B cell (primary cell): ENCODE measurements around the gene PLPPR1. TPM values are rescaled to one million over a fixed set of nuclear protein-coding genes. Genes with fewer than 3 reads are reported as not detected.

ENCODE experiments used
- ATAC-seq: fragments of 200-7000 bp; cut with Tn5 transposase; one replicate; pipeline ENCODE4 v1.10.0; 2021; ENCODE audit warnings: low read depth, mild to moderate bottlenecking, moderate number of reproducible peaks, moderate library complexity
- CTCF ChIA-PET: fragments of 350-600 bp; sonication (Branson Sonifier 250); formaldehyde crosslinking; loops from one replicate; lab custom pipeline; 2021; ENCODE audit warnings: antibody characterized with exemption, inconsistent platforms; lab: Charles Lee
- POLR2A ChIA-PET: fragments of 350-600 bp; sonication (Branson Sonifier 250); formaldehyde crosslinking; loops from one replicate; lab custom pipeline; 2021; ENCODE audit warnings: antibody characterized with exemption; lab: Charles Lee
- DNase-seq: peaks from one replicate; pipeline ENCODE4 v3.0.0; 2013
- H2AFZ ChIP-seq: 2 replicates; pipeline ENCODE4 v1.6.1; 2012; ENCODE audit warnings: mild to moderate bottlenecking, low read depth, low read length; ENCODE audit not compliant: insufficient read depth, poor library complexity, severe bottlenecking
- H3K27ac ChIP-seq, 2 donors: 1 replicate in 1 of 2; 2 replicates in 1 of 2; pipeline ENCODE4 v1.5.1; 2012 to 2013; ENCODE audit warnings: low read length in 2 of 2, mild to moderate bottlenecking in 2 of 2, moderate library complexity in 1 of 2
- H3K27me3 ChIP-seq, 4 experiments: fragments of 200-600 bp in 1 of 4; sonication (generic) in 1 of 4; replicated peaks in 1 of 4; 1 replicate in 2 of 4; 2 replicates in 2 of 4; pipeline versions ENCODE4 v1.6.1 to v1.7.0; 2013 to 2016; ENCODE audit warnings: low read length in 3 of 4, mild to moderate bottlenecking in 2 of 4, mixed read lengths in 1 of 4, moderate library complexity in 1 of 4; ENCODE audit not compliant: insufficient read depth in 4 of 4, control insufficient read depth in 3 of 4; ENCODE audit errors: control extremely low read depth in 1 of 4
- H3K36me3 ChIP-seq, 2 experiments: replicated peaks in 1 of 2; 1 replicate in 1 of 2; 2 replicates in 1 of 2; pipeline versions ENCODE4 v1.6.1 to v1.7.1; 2013; ENCODE audit warnings: low read length in 1 of 2; ENCODE audit not compliant: insufficient read depth in 2 of 2, control insufficient read depth in 1 of 2; ENCODE audit errors: control extremely low read depth in 1 of 2, extremely low read depth in 1 of 2
- H3K4me1 ChIP-seq, 2 donors: fragments of 200-600 bp in 1 of 2; sonication (generic) in 1 of 2; 1 replicate in 1 of 2; 2 replicates in 1 of 2; pipeline versions ENCODE4 v1.5.1 to v1.6.1; 2013 to 2017; ENCODE audit warnings: low read length in 2 of 2; ENCODE audit not compliant: control insufficient read depth in 2 of 2, insufficient read depth in 2 of 2
- H3K4me2 ChIP-seq: replicated peaks from 2 replicates; pipeline ENCODE3; 2012; ENCODE audit warnings: mild to moderate bottlenecking, low read depth, low read length; ENCODE audit not compliant: poor library complexity, severe bottlenecking
- H3K4me3 ChIP-seq, 5 experiments: fragments of 200-600 bp in 1 of 5; sonication (generic) in 1 of 5; 1 replicate in 3 of 5; 2 replicates in 2 of 5; pipeline versions ENCODE4 v1.5.1 to v1.7.0; 2011 to 2016; ENCODE audit warnings: low read length in 4 of 5, mild to moderate bottlenecking in 4 of 5, low read depth in 2 of 5, control low read depth in 1 of 5, moderate library complexity in 1 of 5; ENCODE audit not compliant: insufficient read depth in 1 of 5; ENCODE audit errors: control extremely low read depth in 1 of 5, extremely low read depth in 1 of 5
- H3K79me2 ChIP-seq: fragments of 200-600 bp; sonication (generic); one replicate; pipeline ENCODE4 v1.6.0; 2016; ENCODE audit warnings: low read length; ENCODE audit not compliant: control insufficient read depth, insufficient read depth
- H3K9ac ChIP-seq: fragments of 200-600 bp; sonication (generic); 2 replicates; pipeline ENCODE4 v1.6.1; 2017; ENCODE audit warnings: mild to moderate bottlenecking, low read length, moderate library complexity
- H3K9me3 ChIP-seq, 3 donors: one replicate each; pipeline versions ENCODE4 v1.6.1 to v1.7.1; 2013; ENCODE audit warnings: low read length in 2 of 3; ENCODE audit not compliant: control insufficient read depth in 2 of 3, insufficient read depth in 1 of 3; ENCODE audit errors: control extremely low read depth in 1 of 3
- H4K20me1 ChIP-seq: 2 replicates; pipeline ENCODE4 v1.6.0; 2012; ENCODE audit warnings: mild to moderate bottlenecking, low read length; ENCODE audit not compliant: insufficient read depth, control insufficient read depth, poor library complexity, severe bottlenecking
- H3K27ac Mint-ChIP-seq: one replicate; pipeline ENCODE4 v1.8.0; 2021; ENCODE audit warnings: mixed read lengths
- H3K27me3 Mint-ChIP-seq: one replicate; pipeline ENCODE4 v1.8.0; 2021; ENCODE audit warnings: mixed read lengths
- H3K4me1 Mint-ChIP-seq: one replicate; pipeline ENCODE4 v1.8.0; 2021; ENCODE audit warnings: mixed read lengths
- H3K4me3 Mint-ChIP-seq: one replicate; pipeline ENCODE4 v1.8.0; 2021; ENCODE audit warnings: mixed read lengths
- H3K9me3 Mint-ChIP-seq: one replicate; pipeline ENCODE4 v1.8.0; 2022; ENCODE audit warnings: mixed read lengths; ENCODE audit not compliant: insufficient read depth
- CTCF ChIP-seq: fragments of 200-600 bp; IDR thresholded peaks from one replicate; pipeline ENCODE4 v1.8.0; 2022; ENCODE audit warnings: antibody characterized with exemption, mild to moderate bottlenecking
- EZH2 ChIP-seq: IDR thresholded peaks from 2 replicates; pipeline ENCODE4 v1.6.1; 2012; ENCODE audit warnings: borderline replicate concordance, low read depth, mild to moderate bottlenecking, moderate library complexity, low read length; ENCODE audit not compliant: insufficient read depth, poor library complexity, severe bottlenecking
- WGBS: methylation state at CpG from one replicate; pipeline ENCODE4 v1.1.5; 2013; ENCODE audit warnings: missing lambda C conversion rate; ENCODE audit not compliant: insufficient coverage; 5-methylcytosine and 5-hydroxymethylcytosine counted together
- intact Hi-C: fragments of 100-400 bp; cut with micrococcal nuclease; formaldehyde crosslinking; loops from one replicate; pipeline ENCODE4 v1.10.0; 2022
- polyA plus RNA-seq: library from polyadenylated mRNA; depleted of rRNA; stranded (reverse); fragments of >200 nt; gene quantifications from 2 replicates; pipeline ENCODE4 v1.2.3, GENCODE V29; 2012
- total RNA-seq, 2 donors: library from RNA; stranded (reverse); fragments of 120-200 nt in 1 of 2; gene quantifications; 1 replicate in 1 of 2; 2 replicates in 1 of 2; pipeline versions ENCODE4 v1.2.3 to v1.2.4, GENCODE V29; 2013 to 2022

Gene PLPPR1
- total and polyA plus RNA-seq, 2 donors (not counting 1 experiment from before 2014, with no cell fraction given), result not detected

GRCh38 chr9:101162231-101162630 lies 133.7 kb downstream of the PLPPR1 start:
- H3K27me3 ChIP-seq, result no peaks in the 10 kb centered on the region
- H3K4me3 ChIP-seq, result no peak overlapping the region
- H3K27me3 Mint-ChIP-seq, result no peaks in the 10 kb centered on the region
- ATAC-seq (no peak), DNase-seq (no peak)
- POLR2A ChIA-PET, result no interaction called here
- no peaks in the 10 kb centered on the region for H3K9me3 Mint-ChIP-seq
- H3K9ac ChIP-seq, result no peak overlapping the region
- intact Hi-C loops, result no loop called here
- TF ChIP-seq CTCF, result no peak
- no peak for TF ChIP-seq EZH2
- CTCF ChIA-PET, result no interaction called here
- no peak overlapping the region for H3K4me2 ChIP-seq
- H3K9me3 ChIP-seq, result no peaks in the 10 kb centered on the region
- H3K27ac Mint-ChIP-seq, result no peak overlapping the region
- H4K20me1 ChIP-seq, result no peaks in the 10 kb centered on the region
- no peaks in the 10 kb centered on the region for H3K4me1 ChIP-seq
- no peak overlapping the region for H2AFZ ChIP-seq
- H3K36me3 ChIP-seq, result no peaks in the 10 kb centered on the region
- no peaks in the 10 kb centered on the region for H3K4me1 Mint-ChIP-seq
- H3K79me2 ChIP-seq, result no peaks in the 10 kb centered on the region
- H3K4me3 Mint-ChIP-seq, result no peak overlapping the region
- H3K27ac ChIP-seq, result no peak overlapping the region
- WGBS, result no CpG with 5 or more reads among the region's 1 CpG

GRCh38 chr9:101165131-101165530 lies 136.6 kb downstream of the PLPPR1 start:
- Histone ChIP-seq H3K27me3 (no peaks in the 10 kb centered on the region), H3K9ac (no peak overlapping the region), H3K27ac (no peak overlapping the region), H3K4me3 (no peak overlapping the region), H2AFZ (no peak overlapping the region), H3K9me3 (no peaks in the 10 kb centered on the region), H3K4me2 (no peak overlapping the region), H3K36me3 (no peaks in the 10 kb centered on the region), H3K79me2 (no peaks in the 10 kb centered on the region), H4K20me1 (no peaks in the 10 kb centered on the region), H3K4me1 (no peaks in the 10 kb centered on the region)
- ChIA-PET POLR2A (no interaction called here), CTCF (no interaction called here)
- TF ChIP-seq CTCF (no peak), EZH2 (no peak)
- intact Hi-C loops, result no loop called here
- WGBS, result 43% methylated on average over 1 of the region's 1 CpG
- no peaks in the 10 kb centered on the region for H3K9me3 Mint-ChIP-seq
- DNase-seq (no peak), ATAC-seq (no peak)
- no peaks in the 10 kb centered on the region for H3K4me1 Mint-ChIP-seq
- no peak overlapping the region for H3K4me3 Mint-ChIP-seq
- no peaks in the 10 kb centered on the region for H3K27me3 Mint-ChIP-seq
- no peak overlapping the region for H3K27ac Mint-ChIP-seq
